H9 (cell line): ENCODE results near the gene CINP. TPM values are rescaled to one million over a fixed set of nuclear protein-coding genes. Genes with fewer than 3 reads are reported as not detected.

Experiments
- DNase-seq: peaks from one replicate; pipeline ENCODE4 v3.0.0-alpha.2; 2017
- H2AFZ ChIP-seq: one replicate; pipeline ENCODE4 v1.6.1; 2013; ENCODE audit warnings: mild to moderate bottlenecking, low read length, control low read depth, moderate library complexity
- H2AK5ac ChIP-seq: 2 replicates; pipeline ENCODE4 v1.6.1; 2013; ENCODE audit warnings: low read length, control low read depth, mixed read lengths; ENCODE audit not compliant: insufficient read length
- H2BK120ac ChIP-seq: one replicate; pipeline ENCODE4 v1.6.1; 2013; ENCODE audit warnings: low read depth, mild to moderate bottlenecking, low read length, control low read depth, inconsistent platforms; ENCODE audit not compliant: poor library complexity, severe bottlenecking
- H2BK12ac ChIP-seq: 2 replicates; pipeline ENCODE4 v1.6.1; 2013; ENCODE audit warnings: low read length, control low read depth, mixed read lengths, low read depth; ENCODE audit not compliant: insufficient read length
- H2BK15ac ChIP-seq: 2 replicates; pipeline ENCODE4 v1.6.1; 2013; ENCODE audit warnings: low read depth, low read length, control low read depth
- H2BK20ac ChIP-seq: one replicate; pipeline ENCODE4 v1.6.1; 2013; ENCODE audit warnings: low read depth, mild to moderate bottlenecking, low read length, control low read depth, inconsistent platforms; ENCODE audit not compliant: poor library complexity, severe bottlenecking
- H2BK5ac ChIP-seq: 2 replicates; pipeline ENCODE4 v1.6.1; 2013; ENCODE audit warnings: low read length, control low read depth, mixed read lengths; ENCODE audit not compliant: insufficient read length
- H3K14ac ChIP-seq: 2 replicates; pipeline ENCODE4 v1.6.1; 2013; ENCODE audit warnings: low read length, control low read depth; ENCODE audit not compliant: insufficient read depth
- H3K18ac ChIP-seq: 2 replicates; pipeline ENCODE4 v1.6.1; 2013; ENCODE audit warnings: low read depth, mild to moderate bottlenecking, mixed read lengths, low read length, control low read depth; ENCODE audit not compliant: insufficient read length
- H3K23ac ChIP-seq: 2 replicates; pipeline ENCODE4 v1.6.1; 2013; ENCODE audit warnings: low read length, control low read depth, mixed read lengths, low read depth; ENCODE audit not compliant: insufficient read length
- H3K23me2 ChIP-seq: 2 replicates; pipeline ENCODE4 v1.6.1; 2013; ENCODE audit warnings: low read depth, mild to moderate bottlenecking, mixed read lengths, low read length, control low read depth; ENCODE audit not compliant: insufficient read length, poor library complexity, severe bottlenecking
- H3K27ac ChIP-seq: 2 replicates; pipeline ENCODE4 v1.5.1; 2013; ENCODE audit warnings: low read length, control low read depth, mixed read lengths, low read depth; ENCODE audit not compliant: insufficient read length
- H3K27me3 ChIP-seq: 2 replicates; pipeline ENCODE4 v1.6.1; 2013; ENCODE audit warnings: low read length, control low read depth, inconsistent platforms; ENCODE audit not compliant: insufficient read depth
- H3K4ac ChIP-seq: 2 replicates; pipeline ENCODE4 v1.6.1; 2013; ENCODE audit warnings: low read depth, mild to moderate bottlenecking, control low read depth, inconsistent platforms, low read length, moderate library complexity
- H3K4me1 ChIP-seq: 2 replicates; pipeline ENCODE4 v1.6.1; 2013; ENCODE audit warnings: low read length, control low read depth, inconsistent platforms; ENCODE audit not compliant: insufficient read depth
- H3K4me2 ChIP-seq: 2 replicates; pipeline ENCODE4 v1.6.1; 2013; ENCODE audit warnings: low read length, control low read depth, mixed read lengths; ENCODE audit not compliant: insufficient read length, insufficient read depth
- H3K56ac ChIP-seq: 2 replicates; pipeline ENCODE4 v1.6.1; 2013; ENCODE audit warnings: low read depth, mild to moderate bottlenecking, mixed read lengths, low read length, control low read depth; ENCODE audit not compliant: insufficient read length
- H3K79me1 ChIP-seq: 2 replicates; pipeline ENCODE4 v1.6.1; 2013; ENCODE audit warnings: low read depth, mild to moderate bottlenecking, moderate library complexity, low read length, control low read depth, inconsistent platforms; ENCODE audit not compliant: insufficient read depth, poor library complexity, severe bottlenecking
- H3K79me2 ChIP-seq: 2 replicates; pipeline ENCODE4 v1.6.1; 2013; ENCODE audit warnings: low read length, control low read depth, inconsistent platforms; ENCODE audit not compliant: insufficient read depth
- H3K9ac ChIP-seq: 2 replicates; pipeline ENCODE4 v1.6.1; 2013; ENCODE audit warnings: low read length, control low read depth, mixed read lengths; ENCODE audit not compliant: insufficient read length; ENCODE audit errors: extremely low read depth
- H3K9me3 ChIP-seq: one replicate; pipeline ENCODE4 v1.6.1; 2013; ENCODE audit warnings: low read depth, low read length, inconsistent platforms; ENCODE audit not compliant: control insufficient read depth
- H3T11ph ChIP-seq: one replicate; pipeline ENCODE4 v1.6.1; 2013; ENCODE audit warnings: mild to moderate bottlenecking, low read length, control low read depth, inconsistent platforms
- H4K20me1 ChIP-seq: one replicate; pipeline ENCODE4 v1.6.1; 2013; ENCODE audit not compliant: control insufficient read depth, insufficient read length, insufficient read depth
- H4K5ac ChIP-seq: 2 replicates; pipeline ENCODE4 v1.6.1; 2013; ENCODE audit warnings: low read depth, mild to moderate bottlenecking, mixed read lengths, low read length, control low read depth; ENCODE audit not compliant: insufficient read length
- H4K8ac ChIP-seq: replicated peaks from 2 replicates; pipeline ENCODE4 v1.6.1; 2013; ENCODE audit warnings: low read length, control low read depth, mixed read lengths, low read depth; ENCODE audit not compliant: insufficient read length
- H4K91ac ChIP-seq: 2 replicates; pipeline ENCODE4 v1.6.1; 2013; ENCODE audit warnings: low read depth, mild to moderate bottlenecking, moderate library complexity, mixed read lengths, low read length, control low read depth; ENCODE audit not compliant: insufficient read length
- H3K27ac Mint-ChIP-seq, 3 experiments: 2 replicates in 2 of 3; 3 replicates in 1 of 3; pipeline ENCODE4 v1.8.0; 2020 to 2021; ENCODE audit warnings: mixed read lengths in 3 of 3, mild to moderate bottlenecking in 1 of 3, moderate library complexity in 1 of 3
- H3K27me3 Mint-ChIP-seq: 2 replicates; pipeline ENCODE4 v1.8.0; 2021; ENCODE audit warnings: low read depth, mild to moderate bottlenecking, moderate library complexity, mixed read lengths
- H3K36me3 Mint-ChIP-seq, 3 experiments: 2 replicates in 2 of 3; 3 replicates in 1 of 3; pipeline ENCODE4 v1.8.0; 2020 to 2021; ENCODE audit warnings: low read depth in 3 of 3, mixed read lengths in 3 of 3; ENCODE audit not compliant: insufficient read depth in 1 of 3
- H3K4me1 Mint-ChIP-seq, 2 experiments: 2 replicates each; pipeline ENCODE4 v1.8.0; 2020; ENCODE audit warnings: mixed read lengths in 2 of 2
- H3K4me3 Mint-ChIP-seq, 2 experiments: 2 replicates in 1 of 2; 3 replicates in 1 of 2; pipeline ENCODE4 v1.8.0; 2020 to 2021; ENCODE audit warnings: mild to moderate bottlenecking in 2 of 2, mixed read lengths in 2 of 2, moderate library complexity in 1 of 2
- H3K9me3 Mint-ChIP-seq, 2 experiments: 2 replicates in 1 of 2; 3 replicates in 1 of 2; pipeline ENCODE4 v1.8.0; 2020; ENCODE audit warnings: mild to moderate bottlenecking in 2 of 2, mixed read lengths in 2 of 2, moderate library complexity in 1 of 2
- CTCF ChIP-seq: fragments of 200-600 bp; sonication (generic); conservative IDR thresholded peaks from 3 replicates; pipeline ENCODE4 v1.8.0; 2021; ENCODE audit warnings: antibody characterized with exemption, mild to moderate bottlenecking
- WGBS: extraction: QIAGEN DNeasy Blood & Tissue Kit; methylation state at CpG from one replicate; pipeline ENCODE4 v1.1.7; 2013; ENCODE audit warnings: missing lambda C conversion rate, low lambda C conversion rate, mixed read lengths; ENCODE audit not compliant: insufficient read length; ENCODE audit errors: extremely low coverage; 5-methylcytosine and 5-hydroxymethylcytosine counted together
- total RNA-seq: library from RNA; stranded (reverse); gene quantifications from 2 replicates; pipeline ENCODE4 v1.2.1, GENCODE V29; 2021

The CINP gene
- total RNA-seq, 1 experiment from 2014 or later, result 39.5 TPM

- no peak overlapping the region for H3K9ac ChIP-seq
- no peak overlapping the region for H2BK5ac ChIP-seq
- no peak overlapping the region for H3K56ac ChIP-seq
- H3K4me1 Mint-ChIP-seq, result peaks cover 31 to 35% of the 10 kb centered on the region in 2 experiments
- H2AFZ ChIP-seq, result no peak overlapping the region
- H3K23me2 ChIP-seq, result peaks cover 17% of the 10 kb centered on the region
- H2AK5ac ChIP-seq, result no peak overlapping the region
- peak overlapping the region; percentile 74 for H3K4me2 ChIP-seq
- H3K4ac ChIP-seq, result no peak overlapping the region
- H3K14ac ChIP-seq, result no peak overlapping the region
- no peaks in the 10 kb centered on the region; a peak in 1 of 7 replicates for H3K36me3 Mint-ChIP-seq
- no peak overlapping the region for H4K5ac ChIP-seq
- H2BK15ac ChIP-seq, result no peak overlapping the region
- no peak overlapping the region for H3K18ac ChIP-seq
- no peak overlapping the region for H4K91ac ChIP-seq
- H2BK20ac ChIP-seq, result no peak overlapping the region
- H4K20me1 ChIP-seq, result no peaks in the 10 kb centered on the region
- no CpG with 5 or more reads among the region's 52 CpGs for WGBS
- H3K27ac Mint-ChIP-seq, result no peak overlapping the region; a peak in 1 of 7 replicates
- no peak overlapping the region for H2BK120ac ChIP-seq
- no peaks in the 10 kb centered on the region for H3K9me3 ChIP-seq
- no peaks in the 10 kb centered on the region; the same call in 1 of the 2 replicates for H3K4me1 ChIP-seq
- TF ChIP-seq CTCF, result peak; percentile 100
- no peaks in the 10 kb centered on the region; the same call in 1 of the 2 replicates for H3K27me3 ChIP-seq
- H3K79me1 ChIP-seq, result no peaks in the 10 kb centered on the region
- no peak overlapping the region for H3T11ph ChIP-seq
- H3K79me2 ChIP-seq, result no peaks in the 10 kb centered on the region
- H3K27me3 Mint-ChIP-seq, result peaks cover 35% of the 10 kb centered on the region
- no peaks in the 10 kb centered on the region; a peak in 1 of 5 replicates for H3K9me3 Mint-ChIP-seq
- H2BK12ac ChIP-seq, result no peak overlapping the region
- H3K4me3 Mint-ChIP-seq, result peak overlapping the region; percentile 67 to 94
- peak; percentile 83 for DNase-seq
- no peak overlapping the region for H3K23ac ChIP-seq
- H3K27ac ChIP-seq, result no peak overlapping the region
- H4K8ac ChIP-seq, result no peak overlapping the region
These were observed 48.3 kb downstream of the CINP start for GRCh38 chr14:102314242-102315011.
